ENCODE data around the gene ATF6. TPM values are rescaled to one million over a fixed set of nuclear protein-coding genes. Genes with fewer than 3 reads are reported as not detected.

Gene ATF6
- total and polyA plus RNA-seq, 9 of the 15 experiments (the other 6 are each of a cell fraction or from before 2014, with no cell fraction given), result 11.7 to 32.4 (median 20.4) TPM

DNA sequence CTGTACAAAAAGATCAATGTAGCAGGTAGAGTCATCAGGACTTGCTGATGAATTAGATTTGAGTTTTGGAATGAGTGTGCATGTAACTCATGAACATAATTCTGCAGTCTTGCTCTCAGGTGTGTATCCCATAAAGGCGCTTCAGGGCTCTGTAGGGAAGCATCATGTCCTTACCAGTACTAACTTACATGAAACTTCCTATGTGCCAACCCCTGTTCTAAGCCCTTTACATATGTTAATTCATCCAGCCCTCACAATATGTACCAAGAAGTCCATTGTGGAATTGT is 46.9 kb upstream of the ATF6 start:
- FAIRE-seq (no peak), DNase-seq (ENCODE audit: extremely low read depth in 1 of 4, low spot score in 3 of 4) (no peak), ATAC-seq (no peak)
- H3K27ac ChIP-seq (ENCODE audit: extremely low read depth, low read depth, low read length), result no peak overlapping the region
- H3K4me1 ChIP-seq (replicated peaks in 1 of 2; ENCODE audit: control insufficient read depth in 2 of 2, insufficient read depth in 2 of 2, low read length in 2 of 2), result peaks cover 21 to 39% of the 10 kb centered on the region in 2 experiments
- H3K9ac ChIP-seq (ENCODE audit: insufficient read depth in 1 of 2, low read depth in 2 of 2, low read length in 2 of 2), result no peak overlapping the region
- no peaks in the 10 kb centered on the region for H4K20me1 ChIP-seq (replicated peaks; ENCODE audit: control insufficient read depth, insufficient read depth, low read length)
- H3K4me3 ChIP-seq, result no peak overlapping the region
- intact Hi-C loops (cut with micrococcal nuclease), result no loop called here
- H3K27me3 ChIP-seq (ENCODE audit: control insufficient read depth in 2 of 2, insufficient read depth in 2 of 2, low read length in 2 of 2), result no peaks in the 10 kb centered on the region
- H3K79me2 ChIP-seq (ENCODE audit: control insufficient read depth, insufficient read depth, low read length), result no peaks in the 10 kb centered on the region
- in situ Hi-C loops (cut with MboI), result no loop called here
- no peaks in the 10 kb centered on the region for H3K9me1 ChIP-seq (ENCODE audit: control insufficient read depth, insufficient read depth, low read length)
- no peak for TF ChIP-seq CHCHD3 (CRISPR knock-in tag; IDR thresholded peaks at IDR 0.05)
- no peak for TF ChIP-seq TRIM28 (IDR thresholded peaks at IDR 0.05)
- TF ChIP-seq LEF1 (IDR thresholded peaks at IDR 0.05), result no peak
- TF ChIP-seq, protein P1, sequence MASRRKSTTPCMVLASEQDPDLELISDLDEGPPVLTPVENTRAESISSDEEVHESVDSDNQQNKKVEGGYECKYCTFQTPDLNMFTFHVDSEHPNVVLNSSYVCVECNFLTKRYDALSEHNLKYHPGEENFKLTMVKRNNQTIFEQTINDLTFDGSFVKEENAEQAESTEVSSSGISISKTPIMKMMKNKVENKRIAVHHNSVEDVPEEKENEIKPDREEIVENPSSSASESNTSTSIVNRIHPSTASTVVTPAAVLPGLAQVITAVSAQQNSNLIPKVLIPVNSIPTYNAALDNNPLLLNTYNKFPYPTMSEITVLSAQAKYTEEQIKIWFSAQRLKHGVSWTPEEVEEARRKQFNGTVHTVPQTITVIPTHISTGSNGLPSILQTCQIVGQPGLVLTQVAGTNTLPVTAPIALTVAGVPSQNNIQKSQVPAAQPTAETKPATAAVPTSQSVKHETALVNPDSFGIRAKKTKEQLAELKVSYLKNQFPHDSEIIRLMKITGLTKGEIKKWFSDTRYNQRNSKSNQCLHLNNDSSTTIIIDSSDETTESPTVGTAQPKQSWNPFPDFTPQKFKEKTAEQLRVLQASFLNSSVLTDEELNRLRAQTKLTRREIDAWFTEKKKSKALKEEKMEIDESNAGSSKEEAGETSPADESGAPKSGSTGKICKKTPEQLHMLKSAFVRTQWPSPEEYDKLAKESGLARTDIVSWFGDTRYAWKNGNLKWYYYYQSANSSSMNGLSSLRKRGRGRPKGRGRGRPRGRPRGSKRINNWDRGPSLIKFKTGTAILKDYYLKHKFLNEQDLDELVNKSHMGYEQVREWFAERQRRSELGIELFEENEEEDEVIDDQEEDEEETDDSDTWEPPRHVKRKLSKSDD (conservative IDR thresholded peaks at IDR 0.05; ENCODE audit: low read length), result no peak
- TF ChIP-seq, protein P2, sequence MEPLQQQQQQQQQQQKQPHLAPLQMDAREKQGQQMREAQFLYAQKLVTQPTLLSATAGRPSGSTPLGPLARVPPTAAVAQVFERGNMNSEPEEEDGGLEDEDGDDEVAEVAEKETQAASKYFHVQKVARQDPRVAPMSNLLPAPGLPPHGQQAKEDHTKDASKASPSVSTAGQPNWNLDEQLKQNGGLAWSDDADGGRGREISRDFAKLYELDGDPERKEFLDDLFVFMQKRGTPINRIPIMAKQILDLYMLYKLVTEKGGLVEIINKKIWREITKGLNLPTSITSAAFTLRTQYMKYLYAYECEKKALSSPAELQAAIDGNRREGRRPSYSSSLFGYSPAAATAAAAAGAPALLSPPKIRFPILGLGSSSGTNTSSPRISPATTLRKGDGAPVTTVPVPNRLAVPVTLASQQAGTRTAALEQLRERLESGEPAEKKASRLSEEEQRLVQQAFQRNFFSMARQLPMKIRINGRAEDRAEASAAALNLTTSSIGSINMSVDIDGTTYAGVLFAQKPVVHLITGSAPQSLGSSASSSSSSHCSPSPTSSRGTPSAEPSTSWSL (CRISPR knock-in tag; IDR thresholded peaks at IDR 0.05; ENCODE audit: borderline replicate concordance), result no peak
- TF ChIP-seq, protein P3, sequence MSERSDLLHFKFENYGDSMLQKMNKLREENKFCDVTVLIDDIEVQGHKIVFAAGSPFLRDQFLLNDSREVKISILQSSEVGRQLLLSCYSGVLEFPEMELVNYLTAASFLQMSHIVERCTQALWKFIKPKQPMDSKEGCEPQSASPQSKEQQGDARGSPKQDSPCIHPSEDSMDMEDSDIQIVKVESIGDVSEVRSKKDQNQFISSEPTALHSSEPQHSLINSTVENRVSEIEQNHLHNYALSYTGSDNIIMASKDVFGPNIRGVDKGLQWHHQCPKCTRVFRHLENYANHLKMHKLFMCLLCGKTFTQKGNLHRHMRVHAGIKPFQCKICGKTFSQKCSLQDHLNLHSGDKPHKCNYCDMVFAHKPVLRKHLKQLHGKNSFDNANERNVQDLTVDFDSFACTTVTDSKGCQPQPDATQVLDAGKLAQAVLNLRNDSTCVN (CRISPR knock-in tag; IDR thresholded peaks at IDR 0.05), result no peak
- no peak for TF ChIP-seq ZNF695 (CRISPR knock-in tag; IDR thresholded peaks at IDR 0.05)
- TF ChIP-seq, protein P4, sequence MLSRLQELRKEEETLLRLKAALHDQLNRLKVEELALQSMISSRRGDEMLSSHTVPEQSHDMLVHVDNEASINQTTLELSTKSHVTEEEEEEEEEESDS (CRISPR knock-in tag; IDR thresholded peaks at IDR 0.05), result no peak
- TF ChIP-seq TAF15 (IDR thresholded peaks at IDR 0.05; ENCODE audit: low read depth, low read length), result no peak
- no peak for TF ChIP-seq TCF3 (CRISPR knock-in tag; IDR thresholded peaks at IDR 0.05)
- TF ChIP-seq, protein P5, sequence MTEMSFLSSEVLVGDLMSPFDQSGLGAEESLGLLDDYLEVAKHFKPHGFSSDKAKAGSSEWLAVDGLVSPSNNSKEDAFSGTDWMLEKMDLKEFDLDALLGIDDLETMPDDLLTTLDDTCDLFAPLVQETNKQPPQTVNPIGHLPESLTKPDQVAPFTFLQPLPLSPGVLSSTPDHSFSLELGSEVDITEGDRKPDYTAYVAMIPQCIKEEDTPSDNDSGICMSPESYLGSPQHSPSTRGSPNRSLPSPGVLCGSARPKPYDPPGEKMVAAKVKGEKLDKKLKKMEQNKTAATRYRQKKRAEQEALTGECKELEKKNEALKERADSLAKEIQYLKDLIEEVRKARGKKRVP (CRISPR knock-in tag; IDR thresholded peaks at IDR 0.05), result no peak
- TF ChIP-seq SNRNP70 (optimal IDR thresholded peaks at IDR 0.05; ENCODE audit: low read depth, low read length), result no peak
- TF ChIP-seq ZNF217 (CRISPR knock-in tag; IDR thresholded peaks at IDR 0.05), result no peak
- CTCF ChIA-PET (ENCODE audit: low intra/inter-chr PET ratio), result no interaction called here
- no peaks in the 10 kb centered on the region for H3K36me3 ChIP-seq (ENCODE audit: control insufficient read depth, insufficient read depth, low read length)
- H2AFZ ChIP-seq (ENCODE audit: low read depth, low read length), result 0 out of 2 replicates have a peak overlapping the region, but pooled peaks have one; percentile 2
- no peak overlapping the region for H3K4me2 ChIP-seq (ENCODE audit: insufficient read depth, low read length)
- 100% methylated on average over 1 of the region's 1 CpG for WGBS (ENCODE audit: insufficient coverage, low coverage, missing lambda C conversion rate)
- H3K9me3 ChIP-seq (replicated peaks; ENCODE audit: control insufficient read depth, insufficient read depth, low read depth, low read length), result no peaks in the 10 kb centered on the region
- BruUV-seq (replicated peaks), result no TSS peak
- POLR2A ChIA-PET, result no interaction called here
